Type B pancreatic cell (in vitro differentiated cells): ENCODE measurements around the gene GFI1B. TPM values are rescaled to one million over a fixed set of nuclear protein-coding genes. Genes with fewer than 3 reads are reported as not detected.

Source experiments
- DNase-seq: peaks from one replicate; pipeline ENCODE4 v3.0.0; 2021; ENCODE audit warnings: mixed read lengths; ENCODE audit not compliant: unreplicated experiment; ENCODE audit errors: extremely low spot score
- H3K27ac Mint-ChIP-seq: 2 replicates; pipeline ENCODE4 v1.8.0; 2021; ENCODE audit warnings: mild to moderate bottlenecking, mixed read lengths
- H3K27me3 Mint-ChIP-seq: 2 replicates; pipeline ENCODE4 v1.8.0; 2021; ENCODE audit warnings: mixed read lengths
- H3K36me3 Mint-ChIP-seq: 2 replicates; pipeline ENCODE4 v1.8.0; 2021; ENCODE audit warnings: mixed read lengths
- H3K4me1 Mint-ChIP-seq: one replicate; pipeline ENCODE4 v1.8.0; 2021; ENCODE audit warnings: mixed read lengths; ENCODE audit not compliant: unreplicated experiment
- H3K4me3 Mint-ChIP-seq: 2 replicates; pipeline ENCODE4 v1.8.0; 2021; ENCODE audit warnings: mild to moderate bottlenecking, mixed read lengths
- H3K9me3 Mint-ChIP-seq: 2 replicates; pipeline ENCODE4 v1.8.0; 2021; ENCODE audit warnings: mixed read lengths
- total RNA-seq: library from RNA; stranded (reverse); gene quantifications from 2 replicates; pipeline ENCODE4 v1.2.1, GENCODE V29; 2021; ENCODE audit warnings: low replicate concordance
- TF ChIP-seq, protein P1 (sequence below): fragments of 200-600 bp; sonication (generic); conservative IDR thresholded peaks from 2 replicates; pipeline ENCODE4 v1.5.0; 2021; ENCODE audit warnings: antibody characterized with exemption, mild to moderate bottlenecking

The GFI1B gene
- total RNA-seq, 1 donor from 2014 or later, result not detected

DNA sequence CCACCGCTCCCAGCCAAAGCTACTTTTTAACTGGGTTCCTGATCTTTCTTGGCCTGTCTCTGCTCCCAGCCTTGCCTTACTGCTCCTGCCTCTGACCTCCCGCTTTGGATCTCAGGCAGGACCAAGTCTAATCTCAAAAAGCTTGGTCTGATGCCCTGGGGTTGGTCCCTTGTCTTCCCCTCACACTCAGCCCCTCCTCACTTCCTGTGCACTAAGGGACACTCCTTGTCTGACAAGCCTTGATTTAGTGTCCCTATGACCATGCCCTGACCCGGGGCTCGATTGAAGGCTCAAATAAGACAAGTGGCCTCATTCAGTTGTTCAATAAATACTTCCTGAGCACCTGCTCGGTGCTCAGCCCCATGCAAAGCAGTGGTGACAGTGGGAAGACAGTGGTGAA, 48.6 kb downstream of the GFI1B start:
- H3K4me3 Mint-ChIP-seq, result peak overlapping the region; percentile 58
- no peaks in the 10 kb centered on the region for H3K9me3 Mint-ChIP-seq
- no peak overlapping the region for H3K27ac Mint-ChIP-seq
- H3K4me1 Mint-ChIP-seq, result peaks cover 12% of the 10 kb centered on the region
- peaks cover 16% of the 10 kb centered on the region for H3K27me3 Mint-ChIP-seq
- TF ChIP-seq, protein P1, sequence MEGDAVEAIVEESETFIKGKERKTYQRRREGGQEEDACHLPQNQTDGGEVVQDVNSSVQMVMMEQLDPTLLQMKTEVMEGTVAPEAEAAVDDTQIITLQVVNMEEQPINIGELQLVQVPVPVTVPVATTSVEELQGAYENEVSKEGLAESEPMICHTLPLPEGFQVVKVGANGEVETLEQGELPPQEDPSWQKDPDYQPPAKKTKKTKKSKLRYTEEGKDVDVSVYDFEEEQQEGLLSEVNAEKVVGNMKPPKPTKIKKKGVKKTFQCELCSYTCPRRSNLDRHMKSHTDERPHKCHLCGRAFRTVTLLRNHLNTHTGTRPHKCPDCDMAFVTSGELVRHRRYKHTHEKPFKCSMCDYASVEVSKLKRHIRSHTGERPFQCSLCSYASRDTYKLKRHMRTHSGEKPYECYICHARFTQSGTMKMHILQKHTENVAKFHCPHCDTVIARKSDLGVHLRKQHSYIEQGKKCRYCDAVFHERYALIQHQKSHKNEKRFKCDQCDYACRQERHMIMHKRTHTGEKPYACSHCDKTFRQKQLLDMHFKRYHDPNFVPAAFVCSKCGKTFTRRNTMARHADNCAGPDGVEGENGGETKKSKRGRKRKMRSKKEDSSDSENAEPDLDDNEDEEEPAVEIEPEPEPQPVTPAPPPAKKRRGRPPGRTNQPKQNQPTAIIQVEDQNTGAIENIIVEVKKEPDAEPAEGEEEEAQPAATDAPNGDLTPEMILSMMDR, result no peak
- peaks cover 11% of the 10 kb centered on the region for H3K36me3 Mint-ChIP-seq
- DNase-seq, result no peak

- peaks cover 12% of the 10 kb centered on the region for H3K27me3 Mint-ChIP-seq
- H3K36me3 Mint-ChIP-seq, result peaks cover 20% of the 10 kb centered on the region
- no peak overlapping the region for H3K27ac Mint-ChIP-seq
- DNase-seq, result no peak
- H3K4me3 Mint-ChIP-seq, result peak overlapping the region; percentile 98
- TF ChIP-seq, protein P1, result no peak
- no peaks in the 10 kb centered on the region for H3K9me3 Mint-ChIP-seq
- H3K4me1 Mint-ChIP-seq, result peaks cover 13% of the 10 kb centered on the region
Measured at GRCh38 chr9:133028221-133028620, 49.7 kb downstream of the GFI1B start.

- peaks cover 20% of the 10 kb centered on the region for H3K4me1 Mint-ChIP-seq
- peak overlapping the region; percentile 98 for H3K4me3 Mint-ChIP-seq
- TF ChIP-seq, protein P1, result no peak
- peaks cover 12% of the 10 kb centered on the region for H3K27me3 Mint-ChIP-seq
- H3K27ac Mint-ChIP-seq, result peak overlapping the region; percentile 99
- no peak for DNase-seq
- peaks cover 27% of the 10 kb centered on the region for H3K36me3 Mint-ChIP-seq
- H3K9me3 Mint-ChIP-seq, result no peaks in the 10 kb centered on the region
Measured at GRCh38 chr9:133029994-133030316, 51.5 kb downstream of the GFI1B start.

GRCh38 chr9:133030317-133031129, 52.0 kb downstream of the GFI1B start, which contains the start of gene GTF3C5:
Gene GTF3C5 (plus strand): TSS chr9:133030997. CDS start chr9:133031012, 15 bp downstream.
- TF ChIP-seq, protein P1, result no peak
- peaks cover 27% of the 10 kb centered on the region for H3K36me3 Mint-ChIP-seq
- peak; percentile 91 for DNase-seq
- H3K27ac Mint-ChIP-seq, result peak within 1 kb of the TSS; percentile 99
- peaks cover 20% of the 10 kb centered on the region for H3K4me1 Mint-ChIP-seq
- H3K4me3 Mint-ChIP-seq, result peak within 1 kb of the TSS; percentile 98
- H3K9me3 Mint-ChIP-seq, result no peaks in the 10 kb centered on the region
- H3K27me3 Mint-ChIP-seq, result peaks cover 12% of the 10 kb centered on the region

- Mint-ChIP-seq H3K27ac (peak overlapping the region; percentile 99), H3K4me1 (peaks cover 20% of the 10 kb centered on the region), H3K27me3 (peaks cover 6% of the 10 kb centered on the region), H3K4me3 (peak overlapping the region; percentile 98), H3K9me3 (no peaks in the 10 kb centered on the region), H3K36me3 (peaks cover 29% of the 10 kb centered on the region)
- DNase-seq, result no peak
- TF ChIP-seq, protein P1, result no peak
Measured at GRCh38 chr9:133031130-133031422, 52.6 kb downstream of the GFI1B start.
